ENCODE results near the gene OR14J1. TPM values are rescaled to one million over a fixed set of nuclear protein-coding genes. Genes with fewer than 3 reads are reported as not detected.

OR14J1 gene
- total and polyA plus RNA-seq, 2 of the 13 experiments (the other 11 are each of a cell fraction or from before 2014, with no cell fraction given): 0.17 TPM; not detected in 1

DNA sequence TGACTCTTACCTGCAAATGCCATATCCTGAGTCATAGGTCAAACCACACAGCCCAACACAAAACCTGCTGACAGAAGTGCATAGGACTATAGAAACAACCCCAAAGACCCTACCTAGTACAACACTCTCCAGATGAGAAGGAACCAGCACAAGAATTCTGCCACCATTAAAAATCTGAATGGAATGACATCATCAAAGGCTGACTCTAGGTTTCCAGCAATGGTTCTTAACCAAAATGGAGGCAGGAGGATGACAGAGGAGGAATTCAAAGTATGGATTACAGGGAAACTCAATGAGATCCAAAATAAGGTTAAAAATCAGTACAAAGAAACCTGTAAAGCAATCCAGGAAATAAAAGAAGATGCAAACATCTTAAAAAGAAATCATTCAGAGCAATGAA, 31.2 kb downstream of the OR14J1 start:
- DNase-seq (ENCODE audit: low spot score): no peak
- H3K9ac ChIP-seq (ENCODE audit: insufficient read depth, low read depth, low read length): no peak overlapping the region
- H3K27me3 ChIP-seq (ENCODE audit: control insufficient read depth in 1 of 2, insufficient read depth in 2 of 2, low read length in 2 of 2): no peaks in the 10 kb centered on the region
- TF ChIP-seq SIN3A (IDR thresholded peaks at IDR 0.05; ENCODE audit: borderline replicate concordance, low read depth, low read length) (no peak), ATF7 (IDR thresholded peaks at IDR 0.05) (peak; percentile 93), ATF7 (CRISPR knock-in tag; IDR thresholded peaks at IDR 0.05) (no peak), CHD2 (IDR thresholded peaks at IDR 0.05; ENCODE audit: low read depth, low read length) (no peak), CREB1 (IDR thresholded peaks at IDR 0.05) (peak; percentile 49; the same call in 1 of the 2 replicates), CREB1 (CRISPR knock-in tag; IDR thresholded peaks at IDR 0.05) (no peak)
- H3K4me2 ChIP-seq (ENCODE audit: low read depth, low read length): no peak overlapping the region
- no peaks in the 10 kb centered on the region for H4K20me1 ChIP-seq (ENCODE audit: insufficient read depth, low read length)
- H3K36me3 ChIP-seq (replicated peaks in 1 of 2; ENCODE audit: control insufficient read depth in 1 of 2, insufficient read depth in 2 of 2, low read length in 2 of 2): no peaks in the 10 kb centered on the region
- H3K4me1 ChIP-seq (ENCODE audit: insufficient read depth, low read length): no peaks in the 10 kb centered on the region
- no peaks in the 10 kb centered on the region for H3K79me2 ChIP-seq (ENCODE audit: insufficient read depth, low read length)
- ChIA-PET POLR2A (no interaction called here), CTCF (ENCODE audit: low intra/inter-chr PET ratio, low total read pairs) (no interaction called here)
- H2AFZ ChIP-seq (ENCODE audit: low read length): no peak overlapping the region
- FAIRE-seq: no peak
- in situ Hi-C loops (cut with HindIII; ENCODE audit: extremely low pct_ligation_motif_present, low pct_unique_long_range_greater_than_20kb): no loop called here
- no peak overlapping the region for H3K27ac ChIP-seq (ENCODE audit: extremely low read length, insufficient read depth, low read length)
- H3K4me3 ChIP-seq (replicated peaks in 1 of 3; ENCODE audit: insufficient read depth in 1 of 3, low read depth in 2 of 3, low read length in 3 of 3): no peak overlapping the region
- no peak for ATAC-seq
- no peaks in the 10 kb centered on the region for H3K9me3 ChIP-seq (ENCODE audit: low read length)
- BruUV-seq (replicated peaks): no TSS peak
- intact Hi-C loops (cut with micrococcal nuclease; ENCODE audit: unreplicated experiment): no loop called here

- Histone ChIP-seq H3K9me3 (ENCODE audit: low read length) (no peaks in the 10 kb centered on the region), H2AFZ (ENCODE audit: low read length) (no peak overlapping the region), H3K27me3 (ENCODE audit: control insufficient read depth in 1 of 2, insufficient read depth in 2 of 2, low read length in 2 of 2) (no peaks in the 10 kb centered on the region; a peak in 1 of 5 replicates), H3K36me3 (replicated peaks in 1 of 2; ENCODE audit: control insufficient read depth in 1 of 2, insufficient read depth in 2 of 2, low read length in 2 of 2) (no peaks in the 10 kb centered on the region), H3K4me2 (ENCODE audit: low read depth, low read length) (no peak overlapping the region), H3K9ac (ENCODE audit: insufficient read depth, low read depth, low read length) (no peak overlapping the region), H4K20me1 (ENCODE audit: insufficient read depth, low read length) (no peaks in the 10 kb centered on the region), H3K27ac (ENCODE audit: extremely low read length, insufficient read depth, low read length) (no peak overlapping the region), H3K4me3 (replicated peaks in 1 of 3; ENCODE audit: insufficient read depth in 1 of 3, low read depth in 2 of 3, low read length in 3 of 3) (no peak overlapping the region), H3K4me1 (ENCODE audit: insufficient read depth, low read length) (no peaks in the 10 kb centered on the region), H3K79me2 (ENCODE audit: insufficient read depth, low read length) (no peaks in the 10 kb centered on the region)
- BruUV-seq (replicated peaks): no TSS peak
- POLR2A ChIA-PET: no interaction called here
- DNase-seq (ENCODE audit: low spot score): no peak
- FAIRE-seq: no peak
- WGBS (ENCODE audit: low lambda C conversion rate): 2% methylated on average over 2 of the region's 2 CpGs
- ATAC-seq: no peak
- TF ChIP-seq RFX5 (IDR thresholded peaks at IDR 0.05; ENCODE audit: low read depth, low read length): no peak
- TF ChIP-seq ZNF512 (CRISPR knock-in tag; IDR thresholded peaks at IDR 0.05): no peak
- no peak for TF ChIP-seq MAFK (conservative IDR thresholded peaks at IDR 0.05 in 1 of 2, IDR thresholded peaks at IDR 0.05 in 1 of 2; ENCODE audit: low read length in 2 of 2)
- TF ChIP-seq YY1 (IDR thresholded peaks at IDR 0.05; ENCODE audit: insufficient read depth, insufficient replicate concordance, low read depth, low read length): no peak
- TF ChIP-seq MATR3 (CRISPR knock-in tag; IDR thresholded peaks at IDR 0.05): no peak
- no peak for TF ChIP-seq ZKSCAN5 (CRISPR knock-in tag; IDR thresholded peaks at IDR 0.05)
- TF ChIP-seq TGIF2 (CRISPR knock-in tag; IDR thresholded peaks at IDR 0.05): no peak
- TF ChIP-seq SUZ12 (IDR thresholded peaks at IDR 0.05; ENCODE audit: low read depth, low read length): no peak
- no peak for TF ChIP-seq SP140L (CRISPR knock-in tag; IDR thresholded peaks at IDR 0.05; ENCODE audit: borderline replicate concordance)
- TF ChIP-seq BHLHE40 (IDR thresholded peaks at IDR 0.05; ENCODE audit: low read length): no peak
- CTCF ChIA-PET (ENCODE audit: low intra/inter-chr PET ratio, low total read pairs): no interaction called here
- intact Hi-C loops (cut with micrococcal nuclease; ENCODE audit: unreplicated experiment) (no loop called here), in situ Hi-C loops (cut with HindIII; ENCODE audit: extremely low pct_ligation_motif_present, low pct_unique_long_range_greater_than_20kb) (no loop called here)
These were observed 34.8 kb downstream of the OR14J1 start for GRCh38 chr6:29336269-29336668.
